HCT116 (cell line): ENCODE data around the gene CPNE4.

Source experiments
- CEBPB ChIP-seq: IDR thresholded peaks from 2 replicates; pipeline ENCODE4 v1.6.1; 2012; ENCODE audit warnings: low read depth
- CTCF ChIP-seq, 3 experiments: fragments of 200-600 bp in 1 of 3; sonication (generic) in 1 of 3; IDR thresholded peaks in 2 of 3; conservative IDR thresholded peaks in 1 of 3; 2 replicates each; pipeline ENCODE4 v1.5.1; 2012 to 2017; ENCODE audit warnings: low read depth in 2 of 3, low read length in 2 of 3, antibody characterized with exemption in 1 of 3, borderline replicate concordance in 1 of 3, control low read depth in 1 of 3, mild to moderate bottlenecking in 1 of 3, mixed read lengths in 1 of 3, mixed run types in 1 of 3, moderate library complexity in 1 of 3; ENCODE audit not compliant: insufficient read depth in 1 of 3
- EZH2phosphoT487 ChIP-seq: fragments of 200-600 bp; IDR thresholded peaks from 2 replicates; pipeline ENCODE4 v1.6.1; 2018; ENCODE audit warnings: antibody characterized with exemption, borderline replicate concordance
- POLR2A ChIP-seq: IDR thresholded peaks from 2 replicates; pipeline ENCODE4 v1.7.0; 2011; ENCODE audit warnings: borderline replicate concordance; ENCODE audit not compliant: insufficient read depth, insufficient read length; ENCODE audit errors: extremely low read depth
- POLR2AphosphoS5 ChIP-seq: IDR thresholded peaks from 2 replicates; pipeline ENCODE4 v1.6.1; 2011; ENCODE audit warnings: mild to moderate bottlenecking, low read depth, low read length, moderate library complexity
- ZNF274 ChIP-seq: fragments of 200-500 bp; sonication (Bioruptor generic); IDR thresholded peaks from 2 replicates; pipeline ENCODE4 v1.6.1; 2014; ENCODE audit warnings: mild to moderate bottlenecking, low read depth, low read length, inconsistent platforms

GRCh38 chr3:132004571-132004970 lies 30.2 kb downstream of the CPNE4 start:
- TF ChIP-seq POLR2A (no peak), CTCF (IDR thresholded peaks at IDR 0.05 in 2 of 3, conservative IDR thresholded peaks at IDR 0.05 in 1 of 3; ENCODE audit: borderline replicate concordance in 1 of 3, insufficient read depth in 1 of 3, low read depth in 2 of 3, low read length in 2 of 3) (no peak), ZNF274 (no peak), CEBPB (no peak), EZH2phosphoT487 (no peak), POLR2AphosphoS5 (no peak)
